Gastroesophageal sphincter (tissue), 4 donors: ENCODE measurements around the gene GABRR2. TPM values are rescaled to one million over a fixed set of nuclear protein-coding genes. Genes with fewer than 3 reads are reported as not detected.
"Not testable (repeated sequence)": the region's sequence is repeated elsewhere in the genome, so short reads cannot be mapped to it uniquely, and the experiment has no call there.

Source experiments
- ATAC-seq: fragments of 150-250 bp; one replicate; pipeline ENCODE4 v1.9.1; 2016; ENCODE audit warnings: mild to moderate bottlenecking, moderate library complexity
- H3K27ac ChIP-seq, 4 donors: fragments of 200-600 bp; sonication (generic) in 3 of 4; 1 replicate in 3 of 4; 2 replicates in 1 of 4; pipeline ENCODE4 v1.5.1; 2016 to 2019
- H3K27me3 ChIP-seq: fragments of 200-600 bp; sonication (generic); one replicate; pipeline ENCODE4 v1.5.1; 2019
- H3K36me3 ChIP-seq, 2 donors: fragments of 200-600 bp; sonication (generic); one replicate each; pipeline ENCODE4 v1.5.1; 2019; ENCODE audit warnings: control low read depth in 1 of 2
- H3K4me1 ChIP-seq, 3 donors: fragments of 200-600 bp; sonication (generic); 1 replicate in 2 of 3; 2 replicates in 1 of 3; pipeline ENCODE4 v1.5.1; 2016 to 2019; ENCODE audit warnings: control low read depth in 2 of 3
- H3K4me3 ChIP-seq, 2 donors: fragments of 200-600 bp; sonication (generic); one replicate each; pipeline ENCODE4 v1.5.1; 2019; ENCODE audit warnings: mild to moderate bottlenecking in 1 of 2, moderate library complexity in 1 of 2
- H3K9me3 ChIP-seq, 3 donors: fragments of 200-600 bp; sonication (generic); one replicate each; pipeline ENCODE4 v1.5.1; 2017 to 2019; ENCODE audit warnings: control low read depth in 2 of 3
- CTCF ChIP-seq, 4 experiments: fragments of 200-600 bp in 2 of 4; fragments of 450-650 bp in 2 of 4; sonication (generic) in 1 of 4; IDR thresholded peaks; one replicate each; pipeline ENCODE4 v1.5.1; 2017 to 2019; ENCODE audit warnings: antibody characterized with exemption in 4 of 4, mild to moderate bottlenecking in 2 of 4, moderate library complexity in 2 of 4
- EP300 ChIP-seq: sonication (generic); formaldehyde crosslinking; IDR thresholded peaks from one replicate; pipeline ENCODE4 v1.6.1; 2017; ENCODE audit warnings: antibody characterized with exemption, mild to moderate bottlenecking
- POLR2A ChIP-seq, 2 donors: fragments of 450-650 bp; IDR thresholded peaks; one replicate each; pipeline ENCODE4 v1.6.1; 2017; ENCODE audit warnings: antibody characterized with exemption in 2 of 2, mild to moderate bottlenecking in 2 of 2, moderate library complexity in 1 of 2
- POLR2AphosphoS5 ChIP-seq: sonication (generic); formaldehyde crosslinking; IDR thresholded peaks from one replicate; pipeline ENCODE4 v1.6.1; 2017; ENCODE audit warnings: antibody characterized with exemption
- WGBS, 2 donors: methylation state at CpG; one replicate each; pipeline ENCODE4 v1.1.5; 2018; ENCODE audit warnings: low coverage in 1 of 2; 5-methylcytosine and 5-hydroxymethylcytosine counted together
- total RNA-seq, 4 donors: library from RNA; depleted of rRNA; stranded (reverse); fragments of >200 nt; gene quantifications; one replicate each; pipeline ENCODE4 v1.1.0, GENCODE V29; 2016

GABRR2 gene
- total RNA-seq, 4 donors from 2014 or later: 0.30 to 1.3 TPM; not detected in 2

GRCh38 chr6:89301586-89302194 lies 13.4 kb downstream of the GABRR2 start:
- WGBS, 2 donors: 85 to 97% methylated on average over 8 to 9 of the region's 25 CpGs
- H3K4me1 ChIP-seq: peaks cover 0 to 15% (median 6%) of the 10 kb centered on the region in 3 donors
- no peaks in the 10 kb centered on the region for H3K27me3 ChIP-seq
- ATAC-seq: no peak
- H3K27ac ChIP-seq: no peak overlapping the region
- H3K4me3 ChIP-seq: no peak overlapping the region
- TF ChIP-seq EP300 (no peak), POLR2A (IDR thresholded peaks at IDR 0.05) (no peak), CTCF (IDR thresholded peaks at IDR 0.05) (no peak), POLR2AphosphoS5 (no peak)
- no peaks in the 10 kb centered on the region for H3K36me3 ChIP-seq
- no peaks in the 10 kb centered on the region for H3K9me3 ChIP-seq

DNA sequence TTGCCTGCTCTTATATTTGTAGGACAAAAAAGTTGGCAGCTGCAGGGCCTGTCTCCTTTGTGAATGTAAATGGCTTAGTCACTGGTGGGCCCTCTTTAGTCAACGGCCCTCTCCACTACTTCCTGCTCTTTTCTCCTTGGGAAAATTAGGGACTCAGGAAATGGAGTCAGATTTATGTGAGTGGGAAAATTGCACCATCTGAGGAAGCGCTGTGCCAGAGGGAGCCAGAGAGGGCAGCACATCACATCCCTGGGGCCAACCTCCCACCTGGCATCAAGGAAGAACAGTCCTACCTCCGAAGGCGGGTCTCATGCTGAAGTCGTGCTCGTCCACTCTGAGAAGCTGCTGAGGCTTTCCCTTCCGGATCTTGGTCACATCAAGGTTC lies 15.6 kb downstream of the GABRR2 start:
- Histone ChIP-seq H3K4me1 (peaks cover 0 to 15% (median 6%) of the 10 kb centered on the region in 3 donors), H3K27me3 (no peaks in the 10 kb centered on the region), H3K4me3 (no peak overlapping the region), H3K36me3 (no peaks in the 10 kb centered on the region), H3K27ac (no peak overlapping the region), H3K9me3 (no peaks in the 10 kb centered on the region)
- WGBS, 2 donors: 72% methylated on average over 4 of the region's 7 CpGs; no CpG with 5 or more reads in 1 of the 2 donors
- ATAC-seq: no peak
- TF ChIP-seq POLR2AphosphoS5: no peak
- no peak for TF ChIP-seq POLR2A (IDR thresholded peaks at IDR 0.05)
- no peak for TF ChIP-seq EP300
- no peak for TF ChIP-seq CTCF (IDR thresholded peaks at IDR 0.05)

- no peak for ATAC-seq
Measured at GRCh38 chr6:89298680-89299465, 16.2 kb downstream of the GABRR2 start.

GRCh38 chr6:89297695-89298351 lies 17.3 kb downstream of the GABRR2 start:
- Histone ChIP-seq H3K4me1 (peaks cover 0 to 15% (median 6%) of the 10 kb centered on the region in 3 donors), H3K9me3 (no peaks in the 10 kb centered on the region), H3K4me3 (no peak overlapping the region), H3K27me3 (no peaks in the 10 kb centered on the region), H3K27ac (peak overlapping the region in 3 of 4 donors; percentile 4 to 44 (median 9)), H3K36me3 (no peaks in the 10 kb centered on the region)
- 28 to 36% methylated on average over 10 to 12 of the region's 12 CpGs for WGBS, 2 donors
- peak; percentile 65 for ATAC-seq
- TF ChIP-seq POLR2AphosphoS5 (peak; percentile 85), POLR2A (IDR thresholded peaks at IDR 0.05) (no peak)

More at GRCh38 chr6:89298680-89299465, 16.2 kb downstream of the GABRR2 start:
- H3K27ac ChIP-seq: peak overlapping the region in 1 of 4 donors; percentile 4
- TF ChIP-seq POLR2AphosphoS5 (no peak), CTCF (IDR thresholded peaks at IDR 0.05) (no peak), EP300 (no peak), POLR2A (IDR thresholded peaks at IDR 0.05) (no peak)
- no peaks in the 10 kb centered on the region for H3K36me3 ChIP-seq
- H3K27me3 ChIP-seq: no peaks in the 10 kb centered on the region
- H3K4me3 ChIP-seq: no peak overlapping the region
- peaks cover 0 to 15% (median 6%) of the 10 kb centered on the region in 3 donors for H3K4me1 ChIP-seq
- H3K9me3 ChIP-seq: no peaks in the 10 kb centered on the region
- 40 to 80% methylated on average over 3 of the region's 4 CpGs for WGBS, 2 donors

GRCh38 chr6:89295981-89296380 lies 19.1 kb downstream of the GABRR2 start:
- no CpG with 5 or more reads among the region's 2 CpGs for WGBS, 2 donors
- Histone ChIP-seq H3K27ac (no peak overlapping the region), H3K9me3 (no peaks in the 10 kb centered on the region), H3K4me3 (no peak overlapping the region), H3K27me3 (no peaks in the 10 kb centered on the region), H3K4me1 (peaks cover 0 to 15% (median 6%) of the 10 kb centered on the region in 3 donors), H3K36me3 (no peaks in the 10 kb centered on the region)
- no peak for ATAC-seq
- TF ChIP-seq CTCF (IDR thresholded peaks at IDR 0.05) (no peak), EP300 (no peak), POLR2AphosphoS5 (no peak), POLR2A (IDR thresholded peaks at IDR 0.05) (no peak)

- 73 to 100% methylated on average over 1 of the region's 1 CpG for WGBS, 2 donors
- not testable (repeated sequence) for ATAC-seq, H3K9me3 ChIP-seq
Measured at GRCh38 chr6:89295116-89295515, 20.0 kb downstream of the GABRR2 start.

More at GRCh38 chr6:89295116-89295515, 20.0 kb downstream of the GABRR2 start:
- not testable (repeated sequence) for H3K4me3 ChIP-seq, H3K27ac ChIP-seq, H3K27me3 ChIP-seq, H3K36me3 ChIP-seq
- peaks cover 0 to 15% (median 6%) of the 10 kb centered on the region in 3 donors for H3K4me1 ChIP-seq
